Activated effector memory CD4-positive, alpha-beta T cell treated with Interleukin-2 at 50 U/mL for 16 hours (primary cell): Measurements from ENCODE around the gene KANK4.

Experiments
- DNase-seq: peaks from one replicate; pipeline ENCODE4 v3.0.0-alpha.2; 2020

KANK4 gene

DNA sequence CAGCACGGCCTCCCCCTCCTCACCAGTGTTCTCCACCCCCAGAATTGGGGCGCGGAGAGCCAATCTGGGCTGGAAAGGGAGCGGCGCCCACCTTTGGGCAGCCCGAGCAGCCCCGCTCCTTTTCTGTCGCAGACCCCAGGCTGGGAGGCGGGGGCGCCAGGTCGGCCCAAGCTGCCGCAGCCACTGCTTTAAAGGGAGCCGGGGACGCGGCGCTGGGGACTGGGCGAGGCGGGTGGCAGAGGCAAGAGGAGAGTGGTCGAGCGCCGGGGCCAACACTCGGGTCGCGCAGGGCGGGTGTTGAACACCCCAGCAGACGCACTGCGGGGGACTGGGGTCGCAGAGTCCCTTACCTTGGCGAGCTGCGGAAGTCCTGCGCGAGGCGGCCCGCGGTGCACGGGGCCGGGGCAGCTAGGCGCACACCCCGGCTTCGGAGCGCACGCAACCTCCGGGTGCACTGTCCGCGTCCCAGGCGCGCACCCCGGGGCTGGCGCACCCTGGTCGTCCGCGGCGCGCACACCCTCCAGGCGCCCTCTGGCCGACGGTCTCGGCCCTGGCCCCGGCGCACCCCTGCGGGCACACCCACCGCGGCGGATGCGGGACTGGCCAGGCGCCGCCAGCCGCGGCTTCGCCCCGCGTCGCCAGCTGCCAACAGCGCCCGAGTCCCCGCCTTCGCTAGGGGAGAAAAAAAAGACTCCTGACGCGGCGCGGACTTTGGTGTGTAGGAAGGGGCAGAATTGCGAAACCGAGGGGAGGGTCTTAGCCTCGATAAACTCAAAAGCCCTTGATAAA is at the start of gene KANK4:
Gene KANK4, minus strand, starts transcription at position 679 of the 789 bp plus-strand sequence. CDS start 37,870 bp downstream, outside the sequence.
- no peak for DNase-seq

DNA sequence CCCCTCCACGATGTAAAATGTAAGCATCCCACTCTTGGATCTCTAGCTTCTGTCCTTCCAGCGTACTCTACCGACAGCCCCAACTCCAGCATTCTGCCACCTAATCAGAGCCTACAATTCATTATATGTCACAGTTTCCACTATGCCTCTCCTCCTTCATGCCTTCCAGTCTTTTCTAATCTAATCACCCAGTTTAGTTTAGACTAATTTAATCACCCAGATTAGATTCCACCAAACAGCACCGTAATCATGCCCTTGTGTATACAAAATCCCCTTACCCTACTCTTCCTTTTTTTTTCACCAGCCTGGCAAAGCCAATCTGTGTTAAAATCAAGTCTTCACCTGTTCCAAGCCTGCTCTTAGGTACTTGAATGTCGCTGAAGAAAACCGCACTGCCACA is 49.8 kb upstream of the KANK4 start:
- DNase-seq, result no peak

DNA sequence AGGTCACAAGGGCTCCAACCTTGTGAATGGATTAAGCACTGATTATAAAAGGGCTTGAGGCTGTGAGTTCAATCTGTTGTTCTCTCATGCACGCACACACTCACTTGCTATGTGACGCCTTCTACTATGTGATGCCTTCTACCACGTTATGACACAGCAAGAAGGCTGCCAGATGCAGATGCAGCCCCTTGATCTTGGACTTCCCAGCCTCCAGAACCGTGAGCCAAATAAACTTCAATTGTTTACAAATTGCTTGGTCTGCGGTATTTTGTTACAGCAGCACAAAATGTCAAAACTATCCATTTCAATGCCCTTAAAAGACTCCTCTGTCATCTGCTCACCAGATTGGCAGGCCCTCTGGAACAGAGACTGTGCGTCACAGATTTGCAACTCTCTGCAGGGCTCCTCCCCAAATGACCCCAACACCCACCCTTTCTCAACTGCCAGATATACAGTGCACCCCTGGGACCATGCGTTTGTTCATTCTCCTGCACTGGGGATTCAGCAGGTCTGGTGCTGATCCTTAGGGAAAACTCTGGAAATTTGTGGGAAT is 47.8 kb upstream of the KANK4 start:
- DNase-seq, result no peak

DNA sequence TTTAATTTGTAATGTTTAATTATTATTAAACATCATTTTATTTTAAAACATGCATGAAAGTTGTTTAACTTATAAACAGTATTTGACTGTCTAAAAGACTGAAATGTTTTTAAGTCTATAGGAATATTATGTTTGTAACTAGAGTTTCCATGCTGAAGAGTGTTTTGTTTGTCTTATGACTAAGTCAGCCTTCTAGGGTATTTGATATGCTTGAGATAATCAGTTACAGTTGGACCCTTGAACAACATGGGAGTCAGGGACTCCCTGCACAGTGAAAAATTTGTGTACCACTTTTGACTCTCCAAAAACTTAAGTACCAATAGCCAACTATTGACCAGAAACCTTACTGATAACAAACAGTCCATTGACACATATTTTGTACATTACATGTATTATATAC is 45.5 kb upstream of the KANK4 start:
- no peak for DNase-seq

DNA sequence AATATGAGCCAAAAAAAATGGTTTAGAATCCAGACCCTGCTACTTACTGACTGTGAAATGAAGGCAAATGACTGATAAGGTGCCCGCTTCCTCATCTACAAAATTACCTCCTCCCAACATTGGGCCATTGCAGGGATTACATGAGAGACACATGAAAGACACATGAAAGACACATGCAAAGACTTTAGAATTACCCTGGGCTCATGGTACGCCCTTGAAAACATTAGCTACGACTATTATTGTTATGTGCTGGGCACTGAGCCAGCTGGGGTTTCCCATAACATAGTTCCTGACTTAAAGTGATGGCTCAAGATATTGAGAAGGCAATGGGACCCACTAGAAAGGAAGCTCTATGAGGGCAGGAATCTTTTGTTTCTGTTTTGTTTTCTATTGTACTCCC is 43.7 kb upstream of the KANK4 start:
- DNase-seq, result no peak

DNA sequence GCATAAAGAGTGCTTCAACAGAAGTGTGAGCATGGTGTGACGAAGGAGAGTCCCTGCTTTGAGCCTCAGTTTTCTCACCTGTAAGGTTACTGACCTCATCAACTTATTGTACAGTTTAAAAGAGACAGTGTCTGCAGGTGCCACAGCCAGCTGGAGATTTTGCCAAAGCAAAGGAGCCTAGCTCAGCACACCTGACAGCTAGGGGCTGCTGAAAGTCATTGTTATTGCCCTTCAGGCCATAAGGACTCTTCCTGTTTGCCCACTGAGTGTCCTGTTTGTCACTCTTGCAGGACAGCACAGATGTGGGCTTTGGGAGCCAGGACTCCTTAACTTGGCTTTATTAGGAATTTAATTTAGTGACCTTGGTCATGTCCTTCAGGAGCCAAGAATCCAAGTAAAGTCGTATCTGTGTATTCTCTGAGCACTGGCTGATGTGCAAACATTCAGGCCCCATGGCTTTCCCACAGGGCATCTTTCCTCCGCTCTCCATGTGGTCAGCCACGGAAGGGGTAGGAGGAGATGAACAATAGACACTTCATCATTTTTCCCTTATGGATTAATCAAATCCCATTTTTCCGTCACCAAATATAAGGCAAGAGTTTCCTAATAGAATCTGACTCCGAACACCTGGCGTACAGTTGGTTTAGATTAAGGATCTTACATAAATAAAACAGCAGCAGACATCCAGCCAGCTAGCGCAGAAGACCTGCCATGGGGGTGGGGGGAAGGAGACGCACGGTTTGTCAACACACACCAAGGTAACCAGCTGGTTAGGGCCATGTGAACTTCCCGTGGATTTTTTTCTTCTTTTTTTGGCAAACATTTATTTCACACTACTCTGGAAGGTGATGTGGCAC is 43.1 kb upstream of the KANK4 start:
- DNase-seq, result no peak

DNA sequence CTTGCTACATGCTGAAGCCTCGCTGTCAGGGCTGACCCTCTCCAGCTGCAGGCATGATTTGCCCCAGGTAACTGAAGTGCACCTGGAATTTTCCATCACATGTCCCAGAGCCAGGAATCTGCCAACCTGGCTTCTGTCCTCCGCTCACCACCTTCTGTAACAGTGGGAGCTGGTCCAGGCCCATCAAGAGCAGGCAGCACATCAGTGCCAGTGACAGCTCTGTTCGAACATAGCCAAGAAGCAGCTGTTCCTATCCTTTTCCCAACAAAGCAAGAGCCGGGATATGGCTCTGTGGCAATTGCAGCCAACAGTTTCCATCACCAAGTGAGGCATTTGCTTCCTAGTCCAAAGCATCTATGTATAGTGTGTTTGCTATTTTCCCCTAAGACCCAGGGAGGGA is 42.2 kb upstream of the KANK4 start:
- no peak for DNase-seq

DNA sequence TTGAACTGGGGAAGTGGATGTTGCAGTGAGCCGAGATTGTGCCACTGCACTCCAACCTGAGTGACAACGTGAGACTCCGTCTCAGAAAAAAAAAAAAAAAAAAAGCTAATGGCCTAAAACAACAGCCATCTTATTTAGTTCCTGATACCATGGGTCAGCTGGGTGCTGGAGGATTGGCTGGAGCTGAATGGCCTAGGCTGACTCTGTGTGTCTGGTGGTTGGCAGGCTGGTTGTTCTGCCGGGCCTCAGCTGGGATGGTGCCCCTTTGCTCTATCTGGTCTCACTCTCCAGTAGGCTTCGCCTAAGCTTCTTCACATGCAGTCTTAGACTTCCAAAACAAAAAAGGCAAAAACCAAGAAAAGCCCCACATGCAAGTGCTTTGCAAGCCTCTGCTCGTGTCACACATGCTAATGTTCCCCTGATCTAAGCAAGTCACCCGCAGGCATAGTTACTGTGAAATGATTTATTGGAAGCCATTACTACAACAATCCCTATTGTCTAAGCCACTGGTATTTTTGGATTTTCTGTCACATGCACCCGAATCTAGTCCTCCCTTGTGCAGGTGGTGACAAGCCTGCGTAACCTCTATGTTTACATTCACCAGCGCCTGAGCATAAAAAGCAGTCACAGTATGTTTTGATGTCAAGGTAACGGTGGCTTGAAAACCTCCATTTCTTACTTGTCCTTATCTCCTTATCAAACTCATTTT is 39.6 kb upstream of the KANK4 start:
- no peak for DNase-seq

DNA sequence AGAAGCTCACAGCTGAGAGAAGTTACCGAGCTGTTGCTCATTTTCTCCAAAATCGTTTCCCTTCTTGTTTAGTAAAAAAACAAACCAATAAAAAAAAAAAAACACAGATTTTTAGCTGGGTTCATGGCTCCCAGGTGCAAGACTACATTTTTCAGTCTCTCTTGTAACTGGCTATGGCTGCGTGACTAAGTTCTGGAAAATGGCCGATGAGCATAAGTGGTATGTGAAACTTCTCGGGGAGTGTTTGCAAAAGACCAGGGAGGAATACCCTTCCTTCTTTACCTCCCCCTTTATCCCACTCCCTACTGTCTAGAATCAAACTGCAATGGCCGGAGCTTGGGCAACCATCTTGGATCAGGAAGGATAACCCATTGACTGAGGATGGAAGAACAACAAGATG is 38.7 kb upstream of the KANK4 start:
- no peak for DNase-seq

DNA sequence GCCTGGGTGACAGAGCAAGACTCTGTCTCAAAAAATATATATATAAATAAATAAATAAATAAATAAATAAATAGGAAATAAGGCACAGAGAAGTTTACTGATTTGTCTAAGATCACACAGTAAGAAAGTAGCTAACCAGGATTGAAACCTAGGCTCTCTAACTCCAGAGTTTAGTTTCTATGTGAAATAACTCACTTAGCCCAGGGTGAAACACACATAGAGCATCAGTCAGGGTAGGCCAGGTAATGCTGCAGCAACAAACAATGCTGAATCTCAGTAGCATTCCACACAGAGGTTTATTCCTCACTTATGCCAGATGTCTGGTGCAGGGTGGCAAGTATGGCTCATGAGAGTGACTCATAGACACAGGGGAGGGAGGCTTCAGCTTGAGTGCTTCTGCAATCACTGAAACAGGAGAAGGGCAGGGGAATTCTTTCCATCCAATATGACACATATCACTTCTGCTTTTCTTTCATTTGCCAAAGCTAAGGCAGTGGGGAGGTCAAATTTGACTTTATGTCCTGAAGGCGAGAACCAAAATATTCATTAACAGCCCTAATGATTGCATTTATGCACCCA is 37.1 kb upstream of the KANK4 start:
- no peak for DNase-seq

DNA sequence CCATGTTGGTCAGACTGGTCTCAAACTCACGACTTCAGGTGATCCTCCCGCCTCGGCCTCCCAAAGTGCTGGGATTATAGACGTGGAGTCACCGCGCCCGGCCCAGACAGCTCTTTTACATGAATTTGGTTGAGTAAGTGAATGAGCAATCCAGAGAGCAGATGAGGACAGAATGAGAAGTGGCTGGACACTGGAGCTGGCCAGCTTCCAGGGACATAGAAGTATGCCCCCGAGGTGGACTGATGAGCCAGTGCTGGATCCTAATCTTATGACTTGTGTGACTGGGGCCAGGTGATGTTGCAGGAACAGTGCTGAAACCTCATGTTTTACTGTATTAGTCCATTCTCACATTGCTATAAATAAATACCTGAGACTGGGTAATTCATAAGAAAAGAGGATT is 35.9 kb upstream of the KANK4 start:
- no peak for DNase-seq

DNA sequence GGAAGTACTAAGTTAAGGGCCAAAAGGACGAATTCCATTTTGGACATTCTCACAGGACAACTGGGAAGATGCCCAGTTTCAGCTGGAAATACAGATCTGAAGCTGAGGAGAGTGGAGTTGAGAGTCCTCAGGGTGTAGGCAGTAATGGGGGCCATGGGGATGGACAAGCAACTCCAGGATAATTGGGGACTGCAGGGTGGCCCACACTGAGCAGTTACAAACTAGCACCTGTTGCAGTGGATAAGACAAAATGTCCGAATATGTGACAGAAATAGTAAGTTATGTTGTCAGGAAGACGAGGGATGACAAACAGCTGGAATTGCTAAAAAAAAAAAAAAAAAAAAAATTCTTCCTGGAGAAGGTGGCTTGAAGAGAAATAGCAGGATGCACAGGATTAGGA is 34.6 kb upstream of the KANK4 start:
- no peak for DNase-seq

DNA sequence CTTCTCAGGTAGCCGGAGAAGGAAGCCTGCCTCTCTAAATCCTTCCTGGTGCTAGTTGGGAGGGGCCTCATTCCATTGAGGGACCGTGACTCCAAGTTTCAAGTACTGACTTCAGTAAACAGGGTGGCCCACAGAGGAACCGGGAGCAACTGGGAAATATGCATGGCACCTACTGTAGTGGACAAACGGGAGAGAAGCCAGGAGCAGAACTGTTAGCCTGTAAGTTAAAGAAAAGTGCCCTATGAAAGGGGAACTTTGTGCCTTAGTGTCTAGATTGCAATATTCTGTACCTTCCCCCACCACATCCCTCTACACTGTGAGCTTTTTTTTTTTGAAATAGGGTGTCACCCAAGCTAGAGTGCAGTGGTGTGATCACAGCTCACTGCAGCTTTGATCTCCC is 33.2 kb upstream of the KANK4 start:
- no peak for DNase-seq

DNA sequence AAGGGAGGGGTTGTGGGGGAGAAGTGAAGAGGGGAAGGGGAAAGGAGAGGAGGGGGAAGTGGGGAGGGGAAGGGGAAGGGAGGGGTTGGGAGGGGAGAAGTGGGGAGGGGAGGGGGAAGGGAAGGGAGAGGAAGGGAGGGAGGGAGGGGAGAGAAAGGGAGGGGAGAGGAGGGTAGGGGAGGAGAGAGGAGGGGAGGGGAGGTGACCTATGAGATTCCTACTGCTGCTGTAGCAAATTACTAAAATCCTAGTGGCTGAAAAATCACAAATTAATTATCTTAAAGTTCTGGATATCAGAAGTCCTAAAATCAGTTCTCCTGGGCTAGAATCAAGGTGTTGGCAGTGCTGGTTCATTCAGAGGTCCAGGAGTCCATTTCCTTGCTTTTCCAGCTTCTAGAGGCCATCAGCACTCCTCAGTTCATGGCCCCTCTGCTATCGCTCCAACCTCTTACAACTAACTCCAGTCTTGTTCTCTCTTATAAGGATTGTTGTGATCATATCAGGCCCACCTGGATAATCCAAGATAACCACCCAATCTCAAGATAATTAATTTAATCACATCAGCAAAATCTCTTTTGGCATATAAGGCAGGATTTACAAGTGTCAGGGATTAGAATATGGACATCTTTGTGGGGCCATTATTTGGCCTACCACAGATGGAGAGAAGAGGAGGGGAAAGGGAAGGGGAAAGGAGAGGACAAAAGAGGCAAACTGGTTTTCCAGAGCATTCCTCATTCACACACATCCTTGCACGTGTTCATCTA is 30.4 kb upstream of the KANK4 start:
- no peak for DNase-seq

DNA sequence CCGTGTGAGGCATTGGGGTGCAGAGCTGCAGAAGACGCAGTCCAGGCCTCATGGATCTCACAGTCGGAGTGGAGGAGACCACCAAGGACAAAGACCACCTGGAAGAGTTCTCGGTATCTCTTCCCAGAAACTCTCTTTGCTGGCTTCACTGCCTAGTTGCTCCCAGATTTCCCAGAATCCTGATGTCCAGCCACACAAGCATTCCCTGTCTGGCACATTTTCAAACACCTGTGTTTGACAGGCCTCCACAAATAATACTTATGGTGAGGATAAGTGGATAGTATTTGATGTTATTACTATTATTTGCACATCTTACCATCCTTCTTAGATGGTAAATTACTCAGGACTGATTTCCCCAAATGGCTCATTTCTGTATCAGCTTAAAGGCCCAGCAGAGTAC is 27.7 kb upstream of the KANK4 start:
- DNase-seq, result no peak

DNA sequence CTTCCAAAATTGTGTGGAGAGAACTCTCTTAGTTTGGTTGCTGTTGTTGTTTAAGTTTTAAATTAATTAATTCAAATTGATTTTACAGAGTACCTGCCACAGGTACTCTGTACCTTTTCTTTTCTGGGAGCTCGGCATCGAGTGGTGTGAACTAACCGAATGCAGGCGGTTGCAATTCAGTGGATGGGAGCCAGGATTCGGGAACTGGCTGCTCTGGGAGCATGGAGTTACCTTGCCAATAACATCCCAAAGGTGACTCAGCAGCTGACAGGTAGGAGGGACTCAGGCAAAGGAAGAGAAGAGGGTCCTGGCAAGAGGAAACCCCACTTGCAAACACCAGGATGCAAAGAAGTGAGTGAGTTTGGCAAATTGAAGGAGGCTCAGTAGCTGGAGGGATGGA is 24.7 kb upstream of the KANK4 start:
- no peak for DNase-seq

DNA sequence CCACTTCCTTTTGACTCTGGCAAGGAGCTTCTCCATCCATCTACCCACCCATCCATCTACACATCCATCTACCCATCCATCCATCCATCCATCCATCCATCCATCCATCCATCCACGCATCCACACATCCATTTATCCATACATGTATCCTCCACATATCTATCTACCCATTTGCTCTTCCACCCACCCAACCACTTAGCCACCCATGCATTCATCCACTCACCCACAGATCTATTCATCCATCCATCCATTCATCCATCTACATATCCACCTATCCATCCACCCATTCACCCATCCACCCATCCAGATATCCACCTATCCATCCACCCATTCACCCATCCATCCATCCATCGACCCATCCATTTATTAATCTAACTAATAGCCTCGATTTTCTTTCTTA is 23.0 kb upstream of the KANK4 start:
- no peak for DNase-seq

DNA sequence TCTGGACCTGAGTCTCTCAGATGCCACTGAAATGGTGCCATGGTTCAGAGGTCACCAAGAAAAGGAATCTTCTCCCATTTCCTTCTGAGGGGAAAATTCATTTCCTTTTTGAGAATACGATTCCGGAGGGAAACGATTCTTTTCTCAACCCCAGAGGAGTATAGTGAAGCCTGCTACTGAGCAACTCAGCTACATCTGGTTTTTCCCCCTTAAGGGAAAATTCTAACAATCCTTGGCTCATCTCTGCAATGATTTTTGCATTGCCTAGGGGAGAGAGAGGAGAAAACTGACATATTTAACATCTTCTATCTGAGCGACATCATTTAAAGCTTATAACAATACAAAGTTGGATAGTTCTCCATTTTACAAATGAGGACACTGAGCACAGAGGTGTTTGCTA is 22.4 kb upstream of the KANK4 start:
- no peak for DNase-seq

DNA sequence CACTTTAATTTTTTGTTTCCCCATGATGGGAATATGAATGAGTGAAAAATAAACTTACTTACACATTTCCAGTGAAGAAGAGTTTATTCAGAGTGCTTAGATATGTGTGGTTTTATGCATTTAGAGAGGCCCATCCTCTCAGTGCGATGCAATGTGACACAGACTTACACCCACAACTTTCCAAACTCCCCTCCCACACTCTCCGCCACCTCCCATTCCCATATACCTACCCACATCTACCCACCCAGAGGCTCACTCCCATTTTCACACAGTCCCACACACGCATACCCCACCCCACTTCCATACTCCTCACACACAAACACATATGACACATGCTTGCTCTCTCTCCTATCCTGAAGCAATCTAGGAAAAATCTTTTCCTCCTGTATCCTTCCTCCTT is 21.9 kb upstream of the KANK4 start:
- no peak for DNase-seq

DNA sequence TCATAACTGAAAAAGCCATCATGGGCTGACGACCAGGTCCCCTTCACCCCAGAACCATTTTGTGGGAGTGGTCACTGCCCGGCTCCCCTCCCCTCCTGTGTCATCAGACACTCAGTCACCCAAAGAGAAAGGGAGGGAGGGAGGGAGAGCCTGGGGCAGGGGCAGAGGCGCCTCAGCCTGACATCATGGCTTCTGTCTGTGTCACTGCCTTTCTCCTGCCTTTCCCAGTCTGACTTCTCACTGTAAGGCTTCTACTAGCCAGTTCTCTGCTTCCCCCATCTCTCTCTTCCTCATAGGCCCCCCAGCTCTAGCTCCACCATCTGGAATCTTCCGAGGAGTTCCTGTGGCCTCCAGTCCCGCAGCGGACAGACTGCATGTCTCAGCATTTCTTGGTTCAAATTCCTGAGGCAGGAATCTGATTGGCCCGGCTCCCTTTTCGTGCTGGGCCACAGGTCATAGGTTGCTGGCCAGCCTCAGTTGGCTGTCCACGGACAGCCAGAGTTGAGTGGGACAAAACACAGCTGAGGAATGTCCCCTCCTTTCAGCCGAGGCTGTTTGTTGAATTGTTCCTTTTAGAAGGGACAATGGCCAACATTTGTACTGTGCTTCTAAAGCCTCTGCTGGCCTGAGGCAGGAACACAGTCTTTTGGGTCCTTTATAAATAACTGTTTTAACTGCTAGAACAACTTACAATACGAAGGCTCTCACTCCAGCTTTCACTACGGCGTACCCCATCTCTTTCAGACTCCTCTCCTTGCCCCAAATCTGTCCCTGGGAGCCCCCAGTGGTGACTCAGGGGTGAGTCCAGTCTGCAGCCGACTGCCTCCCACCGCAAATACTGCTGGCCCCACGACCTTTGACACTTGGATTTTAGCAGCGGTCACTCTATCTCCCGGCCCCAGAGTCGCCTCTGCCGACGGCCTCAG is 18.7 kb upstream of the KANK4 start:
- DNase-seq, result no peak
